ENCODE measurements around the gene KIF5C.
A peak's percentile ranks its signal among the peaks of the same experiment; 100 is the strongest.

KIF5C gene

GRCh38 chr2:148888003-148888501, 13.0 kb downstream of the KIF5C start:
- DNase-seq (ENCODE audit: low spot score), result peak; percentile 29

GRCh38 chr2:148888986-148889385, 14.0 kb downstream of the KIF5C start:
- no peak for DNase-seq (ENCODE audit: low spot score)

- no peak for DNase-seq (ENCODE audit: low spot score)
Measured at GRCh38 chr2:148893906-148894305, 18.9 kb downstream of the KIF5C start.

- DNase-seq (ENCODE audit: low spot score), result no peak
Measured at GRCh38 chr2:148896136-148896535, 21.1 kb downstream of the KIF5C start.

GRCh38 chr2:148899638-148900318, 24.8 kb downstream of the KIF5C start:
- no peak for DNase-seq (ENCODE audit: low spot score)

- no peak for DNase-seq (ENCODE audit: low spot score)
Measured at GRCh38 chr2:148900350-148900837, 25.4 kb downstream of the KIF5C start.

GRCh38 chr2:148901142-148901541, 26.1 kb downstream of the KIF5C start:
- DNase-seq (ENCODE audit: low spot score), result no peak

GRCh38 chr2:148902798-148903197, 27.8 kb downstream of the KIF5C start:
- no peak for DNase-seq (ENCODE audit: low spot score)

GRCh38 chr2:148903294-148903693, 28.3 kb downstream of the KIF5C start:
- DNase-seq (ENCODE audit: low spot score), result no peak

GRCh38 chr2:148903979-148904378, 29.0 kb downstream of the KIF5C start:
- no peak for DNase-seq (ENCODE audit: low spot score)

GRCh38 chr2:148906124-148906523, 31.1 kb downstream of the KIF5C start:
- no peak for DNase-seq (ENCODE audit: low spot score)

GRCh38 chr2:148907085-148907785, 32.2 kb downstream of the KIF5C start:
- no peak for DNase-seq (ENCODE audit: low spot score)

GRCh38 chr2:148909114-148909513, 34.1 kb downstream of the KIF5C start:
- DNase-seq (ENCODE audit: low spot score), result no peak

GRCh38 chr2:148913061-148913460, 38.0 kb downstream of the KIF5C start:
- DNase-seq (ENCODE audit: low spot score), result no peak

GRCh38 chr2:148913492-148913891, 38.5 kb downstream of the KIF5C start:
- DNase-seq (ENCODE audit: low spot score), result no peak

- no peak for DNase-seq (ENCODE audit: low spot score)
Measured at GRCh38 chr2:148914463-148914862, 39.4 kb downstream of the KIF5C start.

GRCh38 chr2:148917431-148917830, 42.4 kb downstream of the KIF5C start:
- DNase-seq (ENCODE audit: low spot score), result no peak

GRCh38 chr2:148918554-148918953, 43.5 kb downstream of the KIF5C start:
- DNase-seq (ENCODE audit: low spot score), result no peak

GRCh38 chr2:148920559-148920958, 45.5 kb downstream of the KIF5C start:
- no peak for DNase-seq (ENCODE audit: low spot score)

GRCh38 chr2:148922062-148922461, 47.0 kb downstream of the KIF5C start:
- DNase-seq (ENCODE audit: low spot score), result no peak

- DNase-seq (ENCODE audit: low spot score), result no peak
Measured at GRCh38 chr2:148922776-148923475, 47.9 kb downstream of the KIF5C start.

GRCh38 chr2:148924514-148925178, 49.6 kb downstream of the KIF5C start:
- no peak for DNase-seq (ENCODE audit: low spot score)
